Activated naive CD8-positive, alpha-beta T cell treated with anti-CD3 and anti-CD28 coated beads, Interleukin-2, amount 10 ng/mL, durations not matched to agents 7 days and 5 days (primary cell): ENCODE data around the gene MRPS22. TPM values are rescaled to one million over a fixed set of nuclear protein-coding genes. Genes with fewer than 3 reads are reported as not detected.

Experiments used
- ATAC-seq: fragments of 150-1000 bp; cut with Tn5 transposase; one replicate; pipeline ENCODE4 v1.10.0; 2021; ENCODE audit warnings: low read depth, moderate library complexity
- POLR2A ChIA-PET: fragments of 350-600 bp; sonication (Branson Sonifier 250); formaldehyde crosslinking; loops from one replicate; lab custom pipeline; 2021; ENCODE audit warnings: antibody characterized with exemption; lab: Charles Lee
- DNase-seq: peaks from one replicate; pipeline ENCODE4 v3.0.0; 2021
- H3K27ac Mint-ChIP-seq: one replicate; pipeline ENCODE4 v1.8.0; 2022; ENCODE audit warnings: mild to moderate bottlenecking, mixed read lengths
- H3K27me3 Mint-ChIP-seq: one replicate; pipeline ENCODE4 v1.8.0; 2022; ENCODE audit warnings: mild to moderate bottlenecking, moderate library complexity, mixed read lengths
- H3K36me3 Mint-ChIP-seq: one replicate; pipeline ENCODE4 v1.8.0; 2021; ENCODE audit warnings: mild to moderate bottlenecking, mixed read lengths
- H3K4me1 Mint-ChIP-seq: one replicate; pipeline ENCODE4 v1.8.0; 2021; ENCODE audit warnings: mixed read lengths
- H3K4me3 Mint-ChIP-seq: one replicate; pipeline ENCODE4 v1.8.0; 2022; ENCODE audit warnings: mild to moderate bottlenecking, moderate library complexity, mixed read lengths
- H3K9me3 Mint-ChIP-seq: one replicate; pipeline ENCODE4 v1.8.0; 2021; ENCODE audit warnings: mixed read lengths
- total RNA-seq, 2 experiments: library from RNA; stranded (reverse); gene quantifications; one replicate each; pipeline ENCODE4 v1.2.3, GENCODE V29; 2021

MRPS22 gene
- total RNA-seq, 2 experiments from 2014 or later, result 38.2 to 39.3 TPM

GRCh38 chr3:139318431-139318816 is 25.4 kb upstream of the MRPS22 start:
- Mint-ChIP-seq H3K27me3 (peaks cover 16% of the 10 kb centered on the region), H3K36me3 (no peaks in the 10 kb centered on the region), H3K27ac (no peak overlapping the region), H3K9me3 (no peaks in the 10 kb centered on the region), H3K4me1 (peaks cover 2% of the 10 kb centered on the region), H3K4me3 (no peak overlapping the region)
- POLR2A ChIA-PET, result no interaction called here
- no peak for DNase-seq
- ATAC-seq, result no peak

GRCh38 chr3:139318826-139319225 is 25.0 kb upstream of the MRPS22 start:
- no peak for ATAC-seq
- Mint-ChIP-seq H3K36me3 (no peaks in the 10 kb centered on the region), H3K4me3 (no peak overlapping the region), H3K4me1 (peaks cover 2% of the 10 kb centered on the region), H3K27ac (no peak overlapping the region), H3K9me3 (no peaks in the 10 kb centered on the region), H3K27me3 (peaks cover 14% of the 10 kb centered on the region)
- POLR2A ChIA-PET, result no interaction called here
- DNase-seq, result no peak

GRCh38 chr3:139319428-139320402 is 24.1 kb upstream of the MRPS22 start:
- DNase-seq (no peak), ATAC-seq (no peak)
- Mint-ChIP-seq H3K27me3 (peaks cover 10% of the 10 kb centered on the region), H3K36me3 (no peaks in the 10 kb centered on the region), H3K4me1 (peaks cover 2% of the 10 kb centered on the region), H3K4me3 (no peak overlapping the region), H3K9me3 (no peaks in the 10 kb centered on the region), H3K27ac (no peak overlapping the region)
- POLR2A ChIA-PET, result no interaction called here

GRCh38 chr3:139320551-139321309 is 23.1 kb upstream of the MRPS22 start:
- POLR2A ChIA-PET, result no interaction called here
- ATAC-seq (no peak), DNase-seq (no peak)
- Mint-ChIP-seq H3K27me3 (peaks cover 10% of the 10 kb centered on the region), H3K9me3 (no peaks in the 10 kb centered on the region), H3K36me3 (no peaks in the 10 kb centered on the region), H3K4me3 (no peak overlapping the region), H3K27ac (no peak overlapping the region), H3K4me1 (peaks cover 2% of the 10 kb centered on the region)

- no peak for DNase-seq
- Mint-ChIP-seq H3K27ac (no peak overlapping the region), H3K4me1 (peaks cover 2% of the 10 kb centered on the region), H3K27me3 (peaks cover 4% of the 10 kb centered on the region), H3K4me3 (no peak overlapping the region), H3K36me3 (no peaks in the 10 kb centered on the region), H3K9me3 (no peaks in the 10 kb centered on the region)
- POLR2A ChIA-PET, result no interaction called here
- no peak for ATAC-seq
Measured at GRCh38 chr3:139322346-139322745, 21.5 kb upstream of the MRPS22 start.

- Mint-ChIP-seq H3K9me3 (no peaks in the 10 kb centered on the region), H3K4me3 (no peak overlapping the region), H3K4me1 (peaks cover 6% of the 10 kb centered on the region), H3K27me3 (peaks cover 4% of the 10 kb centered on the region), H3K36me3 (no peaks in the 10 kb centered on the region), H3K27ac (no peak overlapping the region)
- POLR2A ChIA-PET, result no interaction called here
- DNase-seq, result no peak
- ATAC-seq, result no peak
Measured at GRCh38 chr3:139323146-139323545, 20.7 kb upstream of the MRPS22 start.

- POLR2A ChIA-PET, result no interaction called here
- no peaks in the 10 kb centered on the region for H3K36me3 Mint-ChIP-seq
- no peak overlapping the region for H3K27ac Mint-ChIP-seq
- no peak for DNase-seq
- H3K4me3 Mint-ChIP-seq, result no peak overlapping the region
- no peaks in the 10 kb centered on the region for H3K9me3 Mint-ChIP-seq
- peaks cover 6% of the 10 kb centered on the region for H3K27me3 Mint-ChIP-seq
- no peak for ATAC-seq
- H3K4me1 Mint-ChIP-seq, result peaks cover 10% of the 10 kb centered on the region
Measured at GRCh38 chr3:139324456-139324855, 19.4 kb upstream of the MRPS22 start.

- POLR2A ChIA-PET, result no interaction called here
- Mint-ChIP-seq H3K4me1 (peaks cover 12% of the 10 kb centered on the region), H3K27me3 (peaks cover 16% of the 10 kb centered on the region), H3K27ac (no peak overlapping the region), H3K4me3 (no peak overlapping the region), H3K36me3 (no peaks in the 10 kb centered on the region), H3K9me3 (no peaks in the 10 kb centered on the region)
- DNase-seq (no peak), ATAC-seq (no peak)
Measured at GRCh38 chr3:139325551-139325950, 18.3 kb upstream of the MRPS22 start.

GRCh38 chr3:139326131-139326530 is 17.7 kb upstream of the MRPS22 start:
- H3K4me1 Mint-ChIP-seq, result peaks cover 12% of the 10 kb centered on the region
- H3K27ac Mint-ChIP-seq, result no peak overlapping the region
- POLR2A ChIA-PET, result no interaction called here
- no peak overlapping the region for H3K4me3 Mint-ChIP-seq
- no peaks in the 10 kb centered on the region for H3K9me3 Mint-ChIP-seq
- peaks cover 18% of the 10 kb centered on the region for H3K27me3 Mint-ChIP-seq
- ATAC-seq (no peak), DNase-seq (no peak)
- H3K36me3 Mint-ChIP-seq, result no peaks in the 10 kb centered on the region

- Mint-ChIP-seq H3K27ac (no peak overlapping the region), H3K9me3 (no peaks in the 10 kb centered on the region), H3K4me3 (no peak overlapping the region), H3K4me1 (peaks cover 12% of the 10 kb centered on the region), H3K27me3 (peaks cover 19% of the 10 kb centered on the region), H3K36me3 (no peaks in the 10 kb centered on the region)
- no peak for DNase-seq
- POLR2A ChIA-PET, result no interaction called here
- no peak for ATAC-seq
Measured at GRCh38 chr3:139326707-139327106, 17.1 kb upstream of the MRPS22 start.

GRCh38 chr3:139327231-139327630 is 16.6 kb upstream of the MRPS22 start:
- Mint-ChIP-seq H3K4me1 (peaks cover 11% of the 10 kb centered on the region), H3K9me3 (no peaks in the 10 kb centered on the region), H3K4me3 (no peak overlapping the region), H3K27me3 (peaks cover 24% of the 10 kb centered on the region), H3K27ac (no peak overlapping the region), H3K36me3 (no peaks in the 10 kb centered on the region)
- ATAC-seq, result no peak
- DNase-seq, result no peak
- POLR2A ChIA-PET, result no interaction called here

- DNase-seq (no peak), ATAC-seq (no peak)
- Mint-ChIP-seq H3K4me1 (peaks cover 10% of the 10 kb centered on the region), H3K27me3 (peaks cover 24% of the 10 kb centered on the region), H3K4me3 (no peak overlapping the region), H3K9me3 (no peaks in the 10 kb centered on the region), H3K27ac (no peak overlapping the region), H3K36me3 (no peaks in the 10 kb centered on the region)
- POLR2A ChIA-PET, result no interaction called here
Measured at GRCh38 chr3:139327861-139328260, 16.0 kb upstream of the MRPS22 start.

GRCh38 chr3:139328356-139328755 is 15.5 kb upstream of the MRPS22 start:
- peaks cover 26% of the 10 kb centered on the region for H3K27me3 Mint-ChIP-seq
- no peaks in the 10 kb centered on the region for H3K36me3 Mint-ChIP-seq
- no peaks in the 10 kb centered on the region for H3K9me3 Mint-ChIP-seq
- no peak overlapping the region for H3K27ac Mint-ChIP-seq
- H3K4me1 Mint-ChIP-seq, result peaks cover 10% of the 10 kb centered on the region
- ATAC-seq, result no peak
- POLR2A ChIA-PET, result no interaction called here
- no peak for DNase-seq
- no peak overlapping the region for H3K4me3 Mint-ChIP-seq
